Subcutaneous adipose tissue (tissue), 4 donors: ENCODE measurements around the gene PIEZO2. TPM values are rescaled to one million over a fixed set of nuclear protein-coding genes. Genes with fewer than 3 reads are reported as not detected.

Source experiments
- total RNA-seq, 4 donors: library from RNA; depleted of rRNA; stranded (reverse); fragments of >200 nt; gene quantifications; one replicate each; pipeline ENCODE4 v1.1.0, GENCODE V29; 2016
- TF ChIP-seq, protein P1 (sequence below): fragments of 450-650 bp; IDR thresholded peaks from one replicate; pipeline ENCODE4 v1.5.1; 2016; ENCODE audit warnings: low read depth, mild to moderate bottlenecking, control low read depth, antibody characterized with exemption, moderate library complexity

PIEZO2 gene
- total RNA-seq, 4 donors from 2014 or later = 0.85 to 2.2 (median 1.1) TPM

GRCh38 chr18:10913919-10914318 lies 235.4 kb downstream of the PIEZO2 start:
- TF ChIP-seq, protein P1, sequence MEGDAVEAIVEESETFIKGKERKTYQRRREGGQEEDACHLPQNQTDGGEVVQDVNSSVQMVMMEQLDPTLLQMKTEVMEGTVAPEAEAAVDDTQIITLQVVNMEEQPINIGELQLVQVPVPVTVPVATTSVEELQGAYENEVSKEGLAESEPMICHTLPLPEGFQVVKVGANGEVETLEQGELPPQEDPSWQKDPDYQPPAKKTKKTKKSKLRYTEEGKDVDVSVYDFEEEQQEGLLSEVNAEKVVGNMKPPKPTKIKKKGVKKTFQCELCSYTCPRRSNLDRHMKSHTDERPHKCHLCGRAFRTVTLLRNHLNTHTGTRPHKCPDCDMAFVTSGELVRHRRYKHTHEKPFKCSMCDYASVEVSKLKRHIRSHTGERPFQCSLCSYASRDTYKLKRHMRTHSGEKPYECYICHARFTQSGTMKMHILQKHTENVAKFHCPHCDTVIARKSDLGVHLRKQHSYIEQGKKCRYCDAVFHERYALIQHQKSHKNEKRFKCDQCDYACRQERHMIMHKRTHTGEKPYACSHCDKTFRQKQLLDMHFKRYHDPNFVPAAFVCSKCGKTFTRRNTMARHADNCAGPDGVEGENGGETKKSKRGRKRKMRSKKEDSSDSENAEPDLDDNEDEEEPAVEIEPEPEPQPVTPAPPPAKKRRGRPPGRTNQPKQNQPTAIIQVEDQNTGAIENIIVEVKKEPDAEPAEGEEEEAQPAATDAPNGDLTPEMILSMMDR = no peak

DNA sequence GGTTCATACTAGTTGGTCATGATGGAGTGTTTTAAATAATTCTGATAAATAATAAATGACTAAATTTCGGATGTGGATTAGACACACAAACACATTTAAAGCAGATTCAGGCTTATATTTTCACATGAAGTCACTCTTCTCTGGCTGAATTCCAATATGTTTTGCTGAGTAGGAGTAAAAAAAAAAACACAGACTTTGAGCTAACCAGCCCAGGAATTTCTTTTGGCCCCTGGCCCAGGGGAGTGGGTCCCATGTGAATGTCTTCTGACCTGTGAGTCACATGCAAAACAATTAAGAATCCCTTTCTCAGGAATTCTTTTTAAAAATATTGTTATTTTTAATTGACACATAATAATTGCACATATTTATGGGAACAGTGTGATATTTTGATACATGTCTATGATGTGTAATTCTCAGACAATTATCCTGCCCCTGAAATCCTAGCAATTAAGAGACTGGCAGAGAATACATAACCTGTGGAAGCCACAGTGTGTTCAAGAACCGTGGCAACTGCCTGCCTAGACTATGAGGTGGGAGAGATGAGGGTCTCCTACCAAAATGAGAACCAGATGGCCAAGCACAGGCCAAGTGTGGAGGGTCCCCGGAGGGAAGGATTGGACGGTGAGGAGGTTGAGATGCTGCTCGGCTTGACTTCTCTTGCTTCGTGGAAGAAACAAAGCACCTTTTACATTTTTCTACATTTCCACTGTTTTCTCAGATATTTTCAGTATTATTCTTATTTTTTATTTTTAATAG lies 236.4 kb downstream of the PIEZO2 start:
- TF ChIP-seq, protein P1 = no peak

GRCh38 chr18:10909724-10910123 lies 239.6 kb downstream of the PIEZO2 start:
- TF ChIP-seq, protein P1 = no peak

DNA sequence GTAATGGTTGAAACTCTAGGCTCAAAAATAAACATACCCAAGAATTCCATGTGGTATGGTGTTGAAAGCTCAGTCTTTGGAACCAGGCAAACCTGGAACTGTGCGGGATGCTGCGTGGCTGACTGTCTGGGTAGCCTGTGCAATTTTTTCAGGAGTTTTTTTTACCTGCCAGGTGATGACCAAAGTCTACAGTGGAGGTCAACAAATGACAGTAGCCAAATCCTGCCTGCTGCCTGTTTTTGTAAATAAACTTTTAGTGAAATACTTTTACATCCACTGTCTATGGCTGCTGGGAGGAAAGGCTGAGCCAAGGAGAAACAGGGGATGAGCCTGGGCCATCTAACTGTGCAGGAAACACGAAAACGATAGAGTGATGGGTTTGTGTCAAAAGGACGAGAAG lies 240.6 kb downstream of the PIEZO2 start:
- TF ChIP-seq, protein P1 = no peak

DNA sequence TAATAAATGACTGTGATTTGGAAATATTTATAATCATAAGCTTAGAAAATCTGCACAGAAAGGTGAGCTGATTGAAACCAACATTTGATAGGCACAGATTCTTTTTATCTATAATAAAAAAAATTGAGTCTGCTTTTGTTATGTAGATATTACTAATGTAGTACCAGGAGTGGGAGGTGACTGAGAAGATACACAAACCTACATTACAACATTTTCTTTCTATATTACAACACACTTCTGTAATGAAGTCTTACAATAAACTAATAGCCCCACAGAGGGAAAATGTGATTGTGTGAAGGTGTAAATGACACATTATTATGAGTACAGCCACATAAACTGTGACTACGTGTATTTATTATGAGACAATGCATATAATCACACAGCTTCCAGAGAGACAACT lies 241.6 kb downstream of the PIEZO2 start:
- TF ChIP-seq, protein P1 = no peak

GRCh38 chr18:10901329-10901728 lies 248.0 kb downstream of the PIEZO2 start:
- TF ChIP-seq, protein P1 = no peak

- TF ChIP-seq, protein P1 = no peak
Observed at GRCh38 chr18:10900435-10900834, 248.9 kb downstream of the PIEZO2 start.
